Measurements from ENCODE around the gene PHLDB1. TPM values are rescaled to one million over a fixed set of nuclear protein-coding genes. Genes with fewer than 3 reads are reported as not detected.

The PHLDB1 gene
- total and polyA plus RNA-seq, 2 of the 8 experiments (the other 6 are each of a cell fraction or from before 2014, with no cell fraction given), result 53.9 to 74.8 TPM

- TF ChIP-seq, protein P1, sequence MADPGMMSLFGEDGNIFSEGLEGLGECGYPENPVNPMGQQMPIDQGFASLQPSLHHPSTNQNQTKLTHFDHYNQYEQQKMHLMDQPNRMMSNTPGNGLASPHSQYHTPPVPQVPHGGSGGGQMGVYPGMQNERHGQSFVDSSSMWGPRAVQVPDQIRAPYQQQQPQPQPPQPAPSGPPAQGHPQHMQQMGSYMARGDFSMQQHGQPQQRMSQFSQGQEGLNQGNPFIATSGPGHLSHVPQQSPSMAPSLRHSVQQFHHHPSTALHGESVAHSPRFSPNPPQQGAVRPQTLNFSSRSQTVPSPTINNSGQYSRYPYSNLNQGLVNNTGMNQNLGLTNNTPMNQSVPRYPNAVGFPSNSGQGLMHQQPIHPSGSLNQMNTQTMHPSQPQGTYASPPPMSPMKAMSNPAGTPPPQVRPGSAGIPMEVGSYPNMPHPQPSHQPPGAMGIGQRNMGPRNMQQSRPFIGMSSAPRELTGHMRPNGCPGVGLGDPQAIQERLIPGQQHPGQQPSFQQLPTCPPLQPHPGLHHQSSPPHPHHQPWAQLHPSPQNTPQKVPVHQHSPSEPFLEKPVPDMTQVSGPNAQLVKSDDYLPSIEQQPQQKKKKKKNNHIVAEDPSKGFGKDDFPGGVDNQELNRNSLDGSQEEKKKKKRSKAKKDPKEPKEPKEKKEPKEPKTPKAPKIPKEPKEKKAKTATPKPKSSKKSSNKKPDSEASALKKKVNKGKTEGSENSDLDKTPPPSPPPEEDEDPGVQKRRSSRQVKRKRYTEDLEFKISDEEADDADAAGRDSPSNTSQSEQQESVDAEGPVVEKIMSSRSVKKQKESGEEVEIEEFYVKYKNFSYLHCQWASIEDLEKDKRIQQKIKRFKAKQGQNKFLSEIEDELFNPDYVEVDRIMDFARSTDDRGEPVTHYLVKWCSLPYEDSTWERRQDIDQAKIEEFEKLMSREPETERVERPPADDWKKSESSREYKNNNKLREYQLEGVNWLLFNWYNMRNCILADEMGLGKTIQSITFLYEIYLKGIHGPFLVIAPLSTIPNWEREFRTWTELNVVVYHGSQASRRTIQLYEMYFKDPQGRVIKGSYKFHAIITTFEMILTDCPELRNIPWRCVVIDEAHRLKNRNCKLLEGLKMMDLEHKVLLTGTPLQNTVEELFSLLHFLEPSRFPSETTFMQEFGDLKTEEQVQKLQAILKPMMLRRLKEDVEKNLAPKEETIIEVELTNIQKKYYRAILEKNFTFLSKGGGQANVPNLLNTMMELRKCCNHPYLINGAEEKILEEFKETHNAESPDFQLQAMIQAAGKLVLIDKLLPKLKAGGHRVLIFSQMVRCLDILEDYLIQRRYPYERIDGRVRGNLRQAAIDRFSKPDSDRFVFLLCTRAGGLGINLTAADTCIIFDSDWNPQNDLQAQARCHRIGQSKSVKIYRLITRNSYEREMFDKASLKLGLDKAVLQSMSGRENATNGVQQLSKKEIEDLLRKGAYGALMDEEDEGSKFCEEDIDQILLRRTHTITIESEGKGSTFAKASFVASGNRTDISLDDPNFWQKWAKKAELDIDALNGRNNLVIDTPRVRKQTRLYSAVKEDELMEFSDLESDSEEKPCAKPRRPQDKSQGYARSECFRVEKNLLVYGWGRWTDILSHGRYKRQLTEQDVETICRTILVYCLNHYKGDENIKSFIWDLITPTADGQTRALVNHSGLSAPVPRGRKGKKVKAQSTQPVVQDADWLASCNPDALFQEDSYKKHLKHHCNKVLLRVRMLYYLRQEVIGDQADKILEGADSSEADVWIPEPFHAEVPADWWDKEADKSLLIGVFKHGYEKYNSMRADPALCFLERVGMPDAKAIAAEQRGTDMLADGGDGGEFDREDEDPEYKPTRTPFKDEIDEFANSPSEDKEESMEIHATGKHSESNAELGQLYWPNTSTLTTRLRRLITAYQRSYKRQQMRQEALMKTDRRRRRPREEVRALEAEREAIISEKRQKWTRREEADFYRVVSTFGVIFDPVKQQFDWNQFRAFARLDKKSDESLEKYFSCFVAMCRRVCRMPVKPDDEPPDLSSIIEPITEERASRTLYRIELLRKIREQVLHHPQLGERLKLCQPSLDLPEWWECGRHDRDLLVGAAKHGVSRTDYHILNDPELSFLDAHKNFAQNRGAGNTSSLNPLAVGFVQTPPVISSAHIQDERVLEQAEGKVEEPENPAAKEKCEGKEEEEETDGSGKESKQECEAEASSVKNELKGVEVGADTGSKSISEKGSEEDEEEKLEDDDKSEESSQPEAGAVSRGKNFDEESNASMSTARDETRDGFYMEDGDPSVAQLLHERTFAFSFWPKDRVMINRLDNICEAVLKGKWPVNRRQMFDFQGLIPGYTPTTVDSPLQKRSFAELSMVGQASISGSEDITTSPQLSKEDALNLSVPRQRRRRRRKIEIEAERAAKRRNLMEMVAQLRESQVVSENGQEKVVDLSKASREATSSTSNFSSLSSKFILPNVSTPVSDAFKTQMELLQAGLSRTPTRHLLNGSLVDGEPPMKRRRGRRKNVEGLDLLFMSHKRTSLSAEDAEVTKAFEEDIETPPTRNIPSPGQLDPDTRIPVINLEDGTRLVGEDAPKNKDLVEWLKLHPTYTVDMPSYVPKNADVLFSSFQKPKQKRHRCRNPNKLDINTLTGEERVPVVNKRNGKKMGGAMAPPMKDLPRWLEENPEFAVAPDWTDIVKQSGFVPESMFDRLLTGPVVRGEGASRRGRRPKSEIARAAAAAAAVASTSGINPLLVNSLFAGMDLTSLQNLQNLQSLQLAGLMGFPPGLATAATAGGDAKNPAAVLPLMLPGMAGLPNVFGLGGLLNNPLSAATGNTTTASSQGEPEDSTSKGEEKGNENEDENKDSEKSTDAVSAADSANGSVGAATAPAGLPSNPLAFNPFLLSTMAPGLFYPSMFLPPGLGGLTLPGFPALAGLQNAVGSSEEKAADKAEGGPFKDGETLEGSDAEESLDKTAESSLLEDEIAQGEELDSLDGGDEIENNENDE (IDR thresholded peaks at IDR 0.05; ENCODE audit: insufficient replicate concordance, low read length), result no peak
- TF ChIP-seq ZNF274 (IDR thresholded peaks at IDR 0.05; ENCODE audit: borderline replicate concordance, extremely low read depth, low read length), result no peak
- TF ChIP-seq SIRT6 (IDR thresholded peaks at IDR 0.05; ENCODE audit: low read length), result no peak
- no peak for TF ChIP-seq BCL11A (IDR thresholded peaks at IDR 0.05; ENCODE audit: low read depth in 2 of 2, low read length in 2 of 2)
- TF ChIP-seq GTF2F1 (IDR thresholded peaks at IDR 0.05; ENCODE audit: borderline replicate concordance, low read depth, low read length), result no peak
- no peak for TF ChIP-seq FOSL1 (IDR thresholded peaks at IDR 0.05; ENCODE audit: insufficient read depth, low read depth, low read length)
- TF ChIP-seq TBP (IDR thresholded peaks at IDR 0.05; ENCODE audit: low read depth, low read length), result peak; percentile 45; the same call in 1 of the 2 replicates
- TF ChIP-seq ATF2 (IDR thresholded peaks at IDR 0.05; ENCODE audit: low read length), result peak; percentile 55; the same call in 1 of the 2 replicates
- 0 out of 2 replicates have a peak, but pooled peaks have one; percentile 1 for TF ChIP-seq CEBPB (IDR thresholded peaks at IDR 0.05; ENCODE audit: low read depth, low read length)
Observed at GRCh38 chr11:118659314-118659952, 52.0 kb downstream of the PHLDB1 start (continued).

Data from H1 (cell line).